Measurements from ENCODE around the gene ADAM23. TPM values are rescaled to one million over a fixed set of nuclear protein-coding genes. Genes with fewer than 3 reads are reported as not detected.

Gene ADAM23
- total and polyA plus RNA-seq, 2 experiments from 2014 or later = 11.3 to 13.1 TPM

GRCh38 chr2:206521115-206521514 is 77.8 kb downstream of the ADAM23 start:
- Histone ChIP-seq H3K36me3 (no peaks in the 10 kb centered on the region), H3K9me3 (ENCODE audit: low read depth) (no peaks in the 10 kb centered on the region), H3K27ac (no peak overlapping the region), H3K27me3 (no peaks in the 10 kb centered on the region), H3K4me1 (ENCODE audit: low read depth) (peaks cover 16% of the 10 kb centered on the region), H3K4me3 (no peak overlapping the region)
- no peak for TF ChIP-seq CTCF (IDR thresholded peaks at IDR 0.05; ENCODE audit: low read depth, low read length)
- no peak for DNase-seq (ENCODE audit: low read depth in 1 of 2, low spot score in 1 of 2)

- H3K9me3 ChIP-seq (ENCODE audit: low read depth) = no peaks in the 10 kb centered on the region
- H3K36me3 ChIP-seq = no peaks in the 10 kb centered on the region
- H3K27me3 ChIP-seq = no peaks in the 10 kb centered on the region
- H3K4me1 ChIP-seq (ENCODE audit: low read depth) = peaks cover 11% of the 10 kb centered on the region
- no peak for DNase-seq (ENCODE audit: low read depth in 1 of 2, low spot score in 1 of 2)
- no peak overlapping the region for H3K27ac ChIP-seq
- no peak for TF ChIP-seq CTCF (IDR thresholded peaks at IDR 0.05; ENCODE audit: low read depth, low read length)
- H3K4me3 ChIP-seq = no peak overlapping the region
Measured at GRCh38 chr2:206521612-206522011, 78.3 kb downstream of the ADAM23 start.

GRCh38 chr2:206526416-206526815 is 83.1 kb downstream of the ADAM23 start:
- no peak for TF ChIP-seq CTCF (IDR thresholded peaks at IDR 0.05; ENCODE audit: low read depth, low read length)
- H3K9me3 ChIP-seq (ENCODE audit: low read depth) = no peaks in the 10 kb centered on the region
- H3K4me3 ChIP-seq = no peak overlapping the region
- no peak overlapping the region for H3K27ac ChIP-seq
- no peaks in the 10 kb centered on the region for H3K27me3 ChIP-seq
- H3K4me1 ChIP-seq (ENCODE audit: low read depth) = peaks cover 7% of the 10 kb centered on the region
- H3K36me3 ChIP-seq = no peaks in the 10 kb centered on the region
- no peak for DNase-seq (ENCODE audit: low read depth in 1 of 2, low spot score in 1 of 2)

GRCh38 chr2:206527153-206527552 is 83.8 kb downstream of the ADAM23 start:
- no peak overlapping the region for H3K27ac ChIP-seq

GRCh38 chr2:206530727-206531126 is 87.4 kb downstream of the ADAM23 start:
- no peak overlapping the region for H3K27ac ChIP-seq
- H3K36me3 ChIP-seq = no peaks in the 10 kb centered on the region
- TF ChIP-seq CTCF (IDR thresholded peaks at IDR 0.05; ENCODE audit: low read depth, low read length) = no peak
- H3K9me3 ChIP-seq (ENCODE audit: low read depth) = no peaks in the 10 kb centered on the region
- DNase-seq (ENCODE audit: low read depth in 1 of 2, low spot score in 1 of 2) = no peak
- H3K4me1 ChIP-seq (ENCODE audit: low read depth) = peaks cover 18% of the 10 kb centered on the region
- H3K4me3 ChIP-seq = no peak overlapping the region
- no peaks in the 10 kb centered on the region for H3K27me3 ChIP-seq

More at GRCh38 chr2:206527153-206527552, 83.8 kb downstream of the ADAM23 start:
- H3K27me3 ChIP-seq = no peaks in the 10 kb centered on the region
- H3K9me3 ChIP-seq (ENCODE audit: low read depth) = no peaks in the 10 kb centered on the region
- H3K36me3 ChIP-seq = no peaks in the 10 kb centered on the region
- TF ChIP-seq CTCF (IDR thresholded peaks at IDR 0.05; ENCODE audit: low read depth, low read length) = no peak
- H3K4me3 ChIP-seq = no peak overlapping the region
- peaks cover 14% of the 10 kb centered on the region for H3K4me1 ChIP-seq (ENCODE audit: low read depth)
- DNase-seq (ENCODE audit: low read depth in 1 of 2, low spot score in 1 of 2) = no peak
